GM19240 (cell line): ENCODE data around the gene CELF3.
"Not testable (repeated sequence)": the region's sequence is repeated elsewhere in the genome, so short reads cannot be mapped to it uniquely, and the experiment has no call there.

ENCODE experiments used
- DNase-seq: peaks from one replicate; pipeline ENCODE4 v3.0.0; 2011; ENCODE audit warnings: low spot score; ENCODE audit not compliant: insufficient read length

Gene CELF3

GRCh38 chr1:151716771-151717631 lies at the start of gene CELF3:
TSS of gene CELF3 (minus strand) at chr1:151716803. CDS start at chr1:151716020, 783 bp downstream.
- no peak for DNase-seq

- no peak for DNase-seq
These were observed 47.4 kb upstream of the CELF3 start for GRCh38 chr1:151763990-151764389.

GRCh38 chr1:151762941-151763921 lies 46.6 kb upstream of the CELF3 start, which contains the start of gene MRPL9:
TSS of gene MRPL9 (minus strand) at chr1:151763496. CDS start at chr1:151763479, 17 bp downstream.
- peak; percentile 94 for DNase-seq

- no peak for DNase-seq
These were observed 44.2 kb upstream of the CELF3 start for GRCh38 chr1:151760597-151761385.

- DNase-seq, result no peak
These were observed 42.6 kb upstream of the CELF3 start for GRCh38 chr1:151759241-151759640.

- no peak for DNase-seq
These were observed 39.7 kb upstream of the CELF3 start for GRCh38 chr1:151756291-151756690.

GRCh38 chr1:151741516-151741915 lies 24.9 kb upstream of the CELF3 start:
- no peak for DNase-seq

GRCh38 chr1:151739590-151740355 lies 23.2 kb upstream of the CELF3 start:
- no peak for DNase-seq

- DNase-seq, result no peak
These were observed 20.9 kb upstream of the CELF3 start for GRCh38 chr1:151737479-151737878.

- no peak for DNase-seq
These were observed 20.4 kb upstream of the CELF3 start for GRCh38 chr1:151737026-151737425.

GRCh38 chr1:151733995-151734394 lies 17.4 kb upstream of the CELF3 start:
- DNase-seq, result not testable (repeated sequence)

- no peak for DNase-seq
These were observed 16.5 kb upstream of the CELF3 start for GRCh38 chr1:151733126-151733525.

GRCh38 chr1:151729966-151730291 lies 13.3 kb upstream of the CELF3 start:
- no peak for DNase-seq

- DNase-seq, result no peak
These were observed 12.8 kb upstream of the CELF3 start for GRCh38 chr1:151729157-151729965.

- DNase-seq, result no peak
These were observed 11.8 kb upstream of the CELF3 start for GRCh38 chr1:151728151-151729054.

- no peak for DNase-seq
These were observed 7.2 kb upstream of the CELF3 start for GRCh38 chr1:151723726-151724370.

- DNase-seq, result no peak
These were observed 5.3 kb upstream of the CELF3 start for GRCh38 chr1:151721788-151722510.
